ENCODE data around the gene GNPAT.
"Not testable (repeated sequence)": the region's sequence is repeated elsewhere in the genome, so short reads cannot be mapped to it uniquely, and the experiment has no call there.

Gene GNPAT

DNA sequence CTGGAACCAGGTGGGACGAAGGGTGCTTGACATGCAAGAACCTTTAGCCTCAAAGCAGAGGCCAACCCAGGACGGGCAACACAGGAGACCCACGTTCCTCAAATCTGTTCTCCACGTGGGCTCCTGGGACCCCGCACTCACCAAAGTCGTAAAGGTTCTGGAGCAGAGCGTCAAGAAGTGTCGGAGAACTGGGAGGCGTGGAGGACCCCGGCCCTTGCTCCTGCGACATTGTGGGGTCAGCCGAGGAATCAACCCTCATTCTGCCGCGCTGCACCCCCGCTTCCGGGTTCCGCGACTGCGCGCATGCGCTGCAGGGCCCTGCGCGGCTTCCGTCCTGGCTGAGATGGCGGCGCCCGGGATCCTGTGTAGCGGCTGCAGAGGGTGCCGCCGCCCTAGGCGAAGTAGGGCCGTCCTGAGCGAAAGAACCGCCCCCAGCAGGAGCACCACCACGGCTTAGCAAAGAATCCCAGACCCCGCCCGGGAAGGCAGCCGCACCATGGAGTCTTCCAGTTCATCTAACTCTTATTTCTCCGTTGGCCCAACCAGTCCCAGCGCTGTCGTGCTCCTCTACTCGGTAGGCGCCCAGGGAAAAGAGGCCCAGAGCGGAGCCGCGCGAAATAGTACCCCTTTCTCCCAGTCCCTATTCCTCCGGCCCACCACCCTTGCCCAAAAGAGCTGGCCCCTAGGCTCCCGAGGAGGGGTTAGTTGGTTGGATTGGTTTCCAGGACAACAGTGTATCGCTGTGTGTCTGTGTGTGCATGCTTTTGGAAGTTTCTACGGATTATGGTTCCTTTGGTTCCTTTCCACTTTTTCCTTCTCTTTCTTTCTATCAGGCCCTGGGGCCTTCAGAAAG, at the start of gene GNPAT:
Gene GNPAT, plus strand, starts transcription at position 330 of the 853 bp plus-strand sequence. Its CDS starts 167 bp downstream, at position 497.
- peak; percentile 94 for DNase-seq

DNA sequence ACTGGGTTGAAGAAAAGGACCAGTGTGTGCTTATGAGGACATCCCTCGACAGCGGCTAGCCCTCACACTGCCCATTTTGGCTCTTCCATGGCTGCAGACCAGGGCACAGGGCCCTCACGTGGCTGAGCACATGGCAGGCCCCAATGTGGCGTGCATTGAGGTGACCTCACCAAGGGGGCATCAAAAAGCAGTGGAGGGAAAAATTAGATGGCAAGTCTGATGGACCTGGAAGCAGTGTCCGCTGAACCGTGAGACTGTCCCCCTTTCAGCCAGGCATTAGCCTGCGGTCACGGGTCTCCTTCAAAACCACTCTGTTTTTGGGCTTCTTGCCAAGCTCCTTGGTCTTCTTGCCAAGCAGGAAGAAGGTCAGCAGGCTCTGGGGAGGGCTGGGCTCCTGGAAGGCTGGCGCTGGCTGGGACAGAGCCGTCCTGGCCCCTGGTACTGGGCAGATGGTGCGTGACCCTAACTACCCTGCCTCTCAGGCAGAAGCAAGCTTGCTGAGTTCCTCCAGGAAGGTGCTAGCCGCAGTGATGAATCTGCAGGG, 48.3 kb upstream of the GNPAT start:
- peak; percentile 82 for DNase-seq

DNA sequence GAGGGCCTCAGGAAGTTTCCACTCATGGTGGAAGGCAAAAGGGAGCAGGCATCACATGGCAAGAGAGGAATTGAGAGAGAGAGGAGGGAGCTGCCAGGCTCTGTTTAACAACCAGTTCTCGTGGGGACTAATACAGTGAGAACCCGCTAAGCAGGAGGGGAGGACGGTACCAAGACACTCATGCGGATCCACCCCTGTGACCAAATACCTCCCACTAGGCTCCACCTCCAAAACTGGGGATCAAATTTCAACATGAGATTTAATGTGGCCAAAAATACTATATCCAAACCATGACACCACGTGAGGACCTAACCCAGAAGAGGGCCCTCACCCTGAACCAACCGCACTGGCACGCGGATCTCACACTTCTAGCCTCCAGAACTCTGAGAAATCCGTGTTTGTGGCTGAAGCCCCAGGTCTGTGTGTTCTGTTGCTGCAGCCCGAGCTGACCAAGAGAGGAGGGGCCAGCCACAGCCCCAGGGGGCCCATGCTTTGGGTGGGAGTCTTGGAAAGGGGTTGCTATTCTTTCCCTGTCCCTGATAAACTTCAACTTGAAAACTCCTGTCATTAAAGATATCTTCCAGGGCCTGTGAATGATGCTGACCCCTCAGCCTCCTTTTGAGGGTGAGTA, 47.2 kb upstream of the GNPAT start:
- DNase-seq = no peak

DNA sequence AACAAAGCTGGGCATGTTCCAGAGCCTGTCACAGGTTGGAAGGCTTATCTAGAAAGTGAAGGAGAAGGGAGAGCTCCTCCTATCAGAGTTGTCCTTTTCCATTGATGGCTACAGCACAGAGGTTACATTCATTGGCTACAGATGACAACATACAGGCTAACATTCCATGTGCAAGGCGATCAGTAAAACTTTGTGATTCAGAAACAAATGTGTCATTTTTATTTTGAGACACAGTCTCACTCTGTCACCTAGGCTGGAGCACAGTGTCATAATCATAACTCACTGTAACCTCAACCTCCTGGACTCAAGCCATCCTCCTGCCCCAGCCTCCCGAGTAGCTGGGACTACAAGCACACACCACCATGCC, 46.6 kb upstream of the GNPAT start:
- DNase-seq = no peak

DNA sequence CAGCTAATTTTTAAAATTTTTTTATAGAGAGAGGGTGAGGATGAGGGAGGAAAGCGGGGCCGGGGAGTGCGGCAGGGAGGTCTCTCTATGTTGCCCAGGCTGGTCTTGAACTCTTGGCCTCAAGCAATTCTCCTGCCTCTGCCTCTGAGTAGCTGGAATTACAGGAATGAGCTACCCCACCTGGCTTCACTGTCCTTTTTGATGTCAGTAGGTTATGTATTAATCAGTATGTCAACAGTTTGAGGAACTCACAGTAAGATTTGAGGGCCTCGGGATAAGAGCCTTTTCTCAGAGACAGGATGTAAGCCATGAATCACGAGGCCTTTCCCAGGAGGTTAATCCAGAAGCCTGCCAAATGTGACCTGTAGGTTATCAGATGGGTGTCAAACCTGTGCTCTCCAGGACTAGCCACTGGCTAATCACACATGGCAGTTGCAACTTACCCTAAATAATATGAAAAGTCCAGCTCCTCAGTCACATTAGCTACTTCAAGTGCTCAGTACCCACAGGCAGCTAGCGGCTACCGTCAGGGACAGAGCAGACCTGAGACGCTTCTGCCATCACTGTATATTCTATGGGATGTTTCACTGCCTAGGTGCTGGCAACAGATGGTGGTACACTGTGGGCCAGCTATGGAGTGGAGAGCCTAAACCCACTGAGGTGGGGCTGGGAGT, 46.0 kb upstream of the GNPAT start:
- DNase-seq = no peak

DNA sequence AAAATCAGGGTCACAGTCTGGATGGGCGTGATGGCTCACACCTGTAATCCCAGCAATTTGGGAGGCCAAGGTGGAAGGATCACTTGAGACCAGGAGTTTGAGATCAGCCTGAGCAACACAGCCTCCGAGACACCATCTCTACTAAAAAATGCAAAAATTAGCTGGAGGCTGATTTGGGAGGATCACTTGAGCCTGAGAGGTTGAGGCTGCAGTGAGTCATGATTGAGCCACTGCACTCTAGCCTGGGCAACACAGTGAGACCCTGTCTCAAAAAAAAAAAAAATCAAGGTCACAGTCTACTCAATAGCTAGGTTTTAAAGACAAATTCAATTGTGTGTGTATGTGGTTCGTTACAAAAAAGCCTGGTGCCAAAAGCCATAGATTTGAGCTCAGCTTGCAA, 44.7 kb upstream of the GNPAT start:
- no peak for DNase-seq

DNA sequence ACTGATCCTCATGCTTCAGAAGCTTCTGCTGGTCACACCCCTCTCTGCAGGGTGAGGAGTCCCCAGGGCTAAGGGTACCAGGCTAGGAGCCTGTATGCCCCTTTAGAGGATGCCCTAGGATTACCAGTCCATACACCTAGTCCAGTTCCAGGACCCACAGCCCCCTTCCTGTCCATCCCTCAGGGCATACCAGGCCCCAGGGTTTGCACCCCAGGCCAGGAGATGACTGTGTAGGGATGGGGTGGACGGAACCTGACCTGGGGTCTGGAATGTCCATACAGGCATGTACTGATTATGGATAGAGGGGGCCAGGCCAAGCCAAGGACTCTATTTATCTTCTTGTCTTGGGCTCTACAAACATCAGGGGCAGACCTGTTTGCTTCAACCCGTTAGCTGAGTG, 44.3 kb upstream of the GNPAT start:
- DNase-seq = no peak

DNA sequence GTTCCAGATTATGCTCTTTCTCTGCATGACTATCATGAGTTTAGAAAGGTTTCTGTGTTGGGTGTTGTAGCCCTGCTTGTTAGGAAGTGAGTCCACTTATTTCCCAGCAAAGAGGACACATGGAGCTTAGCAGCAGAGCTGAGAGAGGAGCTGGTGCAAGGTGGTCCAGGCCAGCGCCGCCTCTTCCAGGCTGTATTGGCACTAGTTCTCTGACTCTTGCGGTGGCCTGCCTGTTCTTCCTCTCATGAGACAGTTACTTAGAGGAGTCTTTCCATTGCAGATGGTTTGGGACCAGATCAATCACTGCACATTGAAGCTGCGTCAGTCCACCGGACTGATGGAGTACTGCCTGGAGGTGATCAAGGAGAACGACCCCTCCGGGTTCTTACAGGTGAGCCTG, 41.1 kb upstream of the GNPAT start:
- DNase-seq = no peak

DNA sequence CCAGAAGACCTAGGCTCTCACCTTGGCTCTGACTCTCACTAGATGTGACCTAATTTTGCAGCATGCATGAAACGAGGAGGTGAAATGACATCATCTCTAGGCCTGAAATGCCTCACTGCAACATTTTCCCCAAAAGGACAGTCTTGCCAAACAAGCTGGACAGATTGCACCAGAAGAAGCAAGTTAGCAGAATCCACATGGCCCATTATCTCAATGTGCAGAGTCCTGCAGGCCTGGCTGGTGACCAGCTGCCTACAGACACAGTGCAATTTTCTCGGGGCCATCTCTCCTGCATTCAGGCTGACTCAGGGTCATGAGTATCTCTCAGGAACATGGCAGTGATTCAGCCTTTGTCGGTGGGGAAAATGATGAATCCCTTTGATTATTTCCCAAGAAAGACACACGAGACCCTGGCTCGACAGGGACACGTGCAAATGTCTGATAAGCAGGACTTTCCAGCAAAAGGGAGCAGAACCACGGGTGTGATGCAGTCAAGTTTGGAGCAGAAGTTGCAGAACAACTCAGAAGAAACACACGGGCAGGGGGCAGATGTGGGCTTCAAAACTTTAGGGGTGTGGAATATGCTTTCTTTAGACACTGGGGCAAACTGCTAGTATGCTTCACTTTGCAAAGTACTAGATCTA, 40.5 kb upstream of the GNPAT start:
- no peak for DNase-seq

DNA sequence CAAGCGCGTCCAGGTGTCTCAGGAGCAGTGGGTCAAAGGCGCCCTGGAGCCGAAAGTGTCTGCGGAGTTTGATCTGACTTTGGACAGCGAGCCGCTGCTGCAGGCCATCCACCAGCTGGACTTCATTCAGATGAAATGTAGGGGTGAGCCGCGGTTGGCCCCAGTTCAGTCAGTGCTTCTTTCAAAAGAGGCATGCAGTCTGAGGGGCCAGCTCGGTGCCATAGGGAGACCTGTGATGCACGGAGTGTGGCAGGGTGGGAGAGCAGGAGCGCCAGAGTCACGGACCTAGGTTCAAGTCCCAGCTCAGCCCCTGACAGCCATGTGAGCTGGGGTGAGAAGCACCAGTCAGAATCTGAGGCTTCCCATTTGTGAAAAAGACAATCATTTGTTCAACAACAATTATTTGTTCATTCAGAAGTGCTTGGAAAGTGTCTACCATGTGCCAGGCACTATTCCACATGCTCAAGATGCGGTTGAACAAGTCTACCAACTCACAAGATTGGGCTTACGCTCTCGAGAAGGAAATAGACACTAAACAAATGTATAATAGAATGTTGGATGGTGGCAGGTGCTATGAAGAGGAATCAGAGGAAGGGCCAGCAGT, 39.5 kb upstream of the GNPAT start:
- DNase-seq = no peak

DNA sequence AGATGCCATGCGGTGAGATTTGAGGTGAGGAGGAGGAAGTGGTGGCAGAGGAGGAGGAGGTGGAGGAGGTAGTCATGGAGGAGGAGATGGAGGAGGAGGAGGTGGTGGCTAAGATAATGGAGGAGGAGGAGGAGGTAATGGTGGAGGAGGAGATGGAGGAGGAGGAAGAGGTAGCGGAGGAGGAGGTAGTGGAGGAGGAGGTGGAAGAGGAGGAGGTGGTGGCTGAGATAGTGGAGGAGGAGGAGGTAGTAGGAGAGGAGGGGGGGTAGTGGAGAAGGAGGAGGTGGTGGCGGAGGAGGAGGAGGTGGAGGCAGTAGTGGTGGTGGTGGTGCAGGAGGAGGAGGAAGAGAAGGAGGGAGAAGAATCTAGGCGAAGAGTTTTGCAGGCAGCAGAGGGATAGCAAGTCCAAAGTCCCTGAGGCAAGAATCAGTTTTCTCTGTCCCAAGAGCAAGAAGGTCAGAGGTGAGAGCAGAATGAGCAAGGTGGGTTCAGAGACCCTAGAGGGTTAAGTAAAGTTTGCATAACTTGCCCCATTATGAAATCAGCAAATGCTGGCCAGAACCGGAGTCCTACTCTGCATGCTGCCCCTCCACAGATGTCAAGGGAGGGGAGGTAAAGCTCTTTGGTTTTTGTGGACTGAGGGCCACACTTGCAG, 38.9 kb upstream of the GNPAT start:
- DNase-seq = no peak

DNA sequence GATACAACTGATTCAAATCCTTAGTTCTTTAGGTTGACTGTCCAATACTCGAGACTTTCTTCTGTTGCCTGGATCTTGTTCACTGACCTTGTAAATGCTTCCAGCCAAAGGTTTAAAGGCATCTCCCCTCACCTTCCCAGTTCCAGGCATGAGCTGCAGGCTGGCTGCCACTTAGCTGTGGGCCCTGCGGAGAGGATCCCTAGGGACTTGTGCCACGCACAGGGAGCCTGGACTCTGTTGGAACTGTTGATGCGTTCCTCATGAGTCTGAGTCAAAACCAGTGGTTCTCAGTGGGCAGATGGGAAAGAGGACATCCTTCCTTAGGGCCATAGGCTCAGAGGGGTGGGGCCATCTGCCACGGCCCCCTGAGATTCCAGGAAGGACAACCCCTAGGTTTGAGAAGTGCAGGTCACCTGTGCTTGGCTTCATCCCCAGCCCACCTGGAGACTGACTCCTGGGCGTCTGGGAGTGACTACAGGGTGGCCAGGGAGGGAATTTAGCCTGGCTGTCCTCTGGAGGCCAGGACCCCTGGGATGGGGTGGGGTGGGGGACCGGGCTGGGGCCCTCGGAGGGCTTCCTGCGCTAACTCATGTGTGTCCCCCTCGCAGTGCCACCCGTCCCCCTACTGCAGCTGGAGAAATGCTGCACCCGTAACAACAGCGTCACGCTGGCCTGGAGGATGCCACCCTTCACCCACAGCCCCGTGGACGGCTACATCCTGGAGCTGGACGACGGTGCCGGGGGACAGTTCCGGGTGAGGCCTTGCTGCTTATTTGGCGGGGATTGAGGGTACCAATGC, 37.6 kb upstream of the GNPAT start:
- no peak for DNase-seq

DNA sequence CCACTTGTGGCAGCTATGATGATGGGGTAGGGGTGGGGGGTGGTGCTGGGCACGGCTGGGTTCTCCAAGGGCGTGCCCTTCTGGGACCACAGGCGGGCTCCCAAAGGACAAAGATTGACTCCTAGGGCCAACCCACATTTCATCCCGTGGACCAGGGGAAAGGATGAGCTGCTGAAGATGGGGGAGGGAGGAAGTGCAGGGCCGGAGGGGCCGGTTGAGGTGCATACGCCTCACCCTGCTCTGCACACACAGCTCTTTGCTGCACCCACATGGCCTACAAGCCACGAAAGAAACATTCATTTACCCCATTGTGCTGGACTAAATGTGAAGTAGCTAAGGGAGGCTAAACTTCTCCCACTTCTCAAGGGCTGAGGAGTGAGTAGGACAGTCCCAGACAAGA, 34.2 kb upstream of the GNPAT start:
- no peak for DNase-seq

DNA sequence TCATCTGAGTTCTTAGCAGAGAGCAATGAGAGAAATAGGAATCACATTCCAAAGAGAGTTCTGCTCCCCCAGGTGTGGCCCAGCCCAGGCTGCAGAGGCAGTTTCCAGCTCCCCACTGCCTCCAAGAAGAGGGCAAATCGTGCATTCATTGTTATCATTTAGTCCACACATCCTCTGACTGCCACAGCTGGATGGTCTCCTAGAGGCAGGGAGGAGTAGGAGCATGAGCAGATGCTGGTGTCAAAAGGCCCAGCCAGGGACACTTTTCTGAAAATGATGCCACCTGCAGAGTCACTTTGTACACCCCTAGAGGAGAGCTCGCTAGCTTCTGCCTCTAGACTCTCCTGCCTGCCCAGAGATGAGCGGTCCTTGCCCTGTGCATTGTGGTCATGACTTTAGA, 33.6 kb upstream of the GNPAT start:
- DNase-seq = no peak

DNA sequence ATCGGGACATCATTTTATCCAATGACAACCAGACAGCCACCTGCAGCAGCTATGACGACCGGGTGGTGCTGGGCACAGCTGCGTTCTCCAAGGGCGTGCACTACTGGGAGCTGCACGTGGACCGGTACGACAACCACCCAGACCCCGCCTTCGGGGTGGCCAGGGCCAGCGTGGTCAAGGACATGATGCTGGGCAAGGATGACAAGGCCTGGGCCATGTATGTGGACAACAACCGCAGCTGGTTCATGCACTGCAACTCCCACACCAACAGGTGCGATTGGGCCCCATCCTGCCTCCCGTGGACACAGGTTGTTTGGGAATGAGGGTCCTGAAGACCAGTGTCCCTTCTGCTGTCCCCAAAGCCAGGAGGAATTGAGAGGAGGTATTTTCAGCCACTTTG, 32.0 kb upstream of the GNPAT start:
- DNase-seq = no peak

DNA sequence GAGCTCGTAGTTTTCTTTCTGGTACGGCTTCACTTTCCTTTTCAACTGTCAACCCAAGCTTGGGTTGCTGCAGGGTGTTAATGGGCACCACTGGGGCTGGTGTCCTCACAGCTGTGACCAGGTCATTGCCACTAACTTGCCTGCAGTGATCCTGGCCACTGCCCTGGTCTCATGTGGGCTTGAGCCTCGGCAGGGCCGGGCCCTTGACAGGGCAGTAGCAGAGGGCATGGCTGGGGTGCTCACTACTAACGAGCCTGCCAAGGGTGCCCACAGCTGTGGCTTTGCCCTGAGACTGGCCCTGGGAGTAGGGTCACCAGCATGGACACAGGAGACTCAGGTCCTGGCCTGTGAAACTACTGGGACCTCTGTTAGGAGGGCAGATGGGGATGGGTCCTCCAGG, 31.5 kb upstream of the GNPAT start:
- no peak for DNase-seq

DNA sequence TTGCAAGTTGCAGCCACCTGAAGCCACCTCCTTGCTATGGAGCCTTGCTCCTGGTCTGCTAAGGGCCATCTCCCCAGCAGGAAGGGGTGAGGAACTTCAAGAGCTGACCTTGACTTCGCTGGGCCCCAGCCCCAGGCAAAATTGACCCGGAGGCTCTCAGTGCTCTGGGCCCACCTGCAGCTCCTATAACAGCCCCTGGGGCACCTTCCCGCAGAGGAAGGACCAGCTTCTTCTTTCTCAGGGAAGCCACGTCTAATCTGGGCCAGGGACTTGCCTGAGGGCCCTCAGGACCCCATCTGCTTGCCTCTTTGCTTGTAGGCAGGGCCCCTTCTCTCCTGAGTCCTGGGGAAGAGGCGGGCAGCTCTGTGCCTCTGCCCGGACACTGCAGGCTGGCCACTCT, 30.9 kb upstream of the GNPAT start:
- no peak for DNase-seq

DNA sequence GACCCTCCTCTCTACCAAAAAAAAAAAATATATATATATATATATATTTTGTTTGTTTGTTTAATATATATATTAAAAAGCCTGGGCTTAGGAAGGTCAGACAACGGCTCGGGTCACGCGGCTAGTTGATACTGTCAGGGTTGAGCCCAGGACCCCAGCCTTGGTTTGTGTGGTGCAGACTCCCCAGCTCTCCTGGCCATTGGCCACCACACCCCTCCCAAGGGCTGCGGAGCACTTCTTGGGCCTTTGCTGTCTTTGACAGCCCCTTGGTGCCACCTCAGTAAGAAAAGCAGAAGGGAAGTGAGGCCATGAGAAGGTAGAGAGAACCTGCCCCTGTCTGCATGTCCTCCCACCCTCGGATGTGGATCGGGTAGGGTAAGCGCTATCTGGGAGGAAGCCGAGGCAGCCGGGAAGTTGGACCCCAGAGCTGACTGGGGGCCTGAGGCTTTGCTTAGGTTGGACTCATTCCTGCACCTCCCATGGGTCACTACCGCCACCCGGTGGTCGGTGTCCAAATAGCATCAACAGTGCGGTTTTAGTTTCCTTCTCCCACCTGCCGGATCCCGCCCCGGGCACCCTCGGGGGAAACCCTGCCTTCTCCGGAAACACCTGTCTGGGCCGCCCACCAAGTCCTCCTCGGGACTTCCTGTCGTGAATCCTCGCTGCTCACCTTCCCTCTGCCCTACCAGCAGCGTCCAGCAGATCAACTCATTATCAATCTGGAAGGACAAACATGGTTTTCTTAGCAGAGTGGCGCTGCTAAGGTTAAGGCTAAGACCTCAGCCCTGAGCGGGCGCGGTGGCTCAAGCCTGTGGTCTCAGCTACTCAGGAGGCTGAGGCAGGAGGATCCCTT, 29.8 kb upstream of the GNPAT start:
- peak; percentile 94 for DNase-seq

DNA sequence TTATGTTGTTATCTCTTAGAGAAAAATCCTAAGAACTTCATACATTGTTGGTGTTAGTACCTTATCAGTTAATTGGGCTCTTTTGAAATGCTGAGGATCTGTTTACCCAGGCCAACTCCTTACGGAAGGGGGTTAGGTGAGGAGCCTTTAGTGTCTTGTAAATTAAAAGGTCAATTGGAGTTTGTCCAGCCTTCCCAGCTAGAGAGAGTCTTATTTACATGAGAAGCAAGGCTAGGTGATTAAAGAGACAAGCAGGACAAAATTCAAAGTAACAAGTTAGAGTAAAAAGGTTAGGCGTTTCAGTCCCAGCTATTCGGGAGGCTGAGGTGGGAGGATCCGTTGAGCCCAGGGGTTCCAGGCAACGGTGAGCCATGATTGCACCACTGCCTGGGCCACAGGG, 28.7 kb upstream of the GNPAT start:
- DNase-seq = not testable (repeated sequence)

DNA sequence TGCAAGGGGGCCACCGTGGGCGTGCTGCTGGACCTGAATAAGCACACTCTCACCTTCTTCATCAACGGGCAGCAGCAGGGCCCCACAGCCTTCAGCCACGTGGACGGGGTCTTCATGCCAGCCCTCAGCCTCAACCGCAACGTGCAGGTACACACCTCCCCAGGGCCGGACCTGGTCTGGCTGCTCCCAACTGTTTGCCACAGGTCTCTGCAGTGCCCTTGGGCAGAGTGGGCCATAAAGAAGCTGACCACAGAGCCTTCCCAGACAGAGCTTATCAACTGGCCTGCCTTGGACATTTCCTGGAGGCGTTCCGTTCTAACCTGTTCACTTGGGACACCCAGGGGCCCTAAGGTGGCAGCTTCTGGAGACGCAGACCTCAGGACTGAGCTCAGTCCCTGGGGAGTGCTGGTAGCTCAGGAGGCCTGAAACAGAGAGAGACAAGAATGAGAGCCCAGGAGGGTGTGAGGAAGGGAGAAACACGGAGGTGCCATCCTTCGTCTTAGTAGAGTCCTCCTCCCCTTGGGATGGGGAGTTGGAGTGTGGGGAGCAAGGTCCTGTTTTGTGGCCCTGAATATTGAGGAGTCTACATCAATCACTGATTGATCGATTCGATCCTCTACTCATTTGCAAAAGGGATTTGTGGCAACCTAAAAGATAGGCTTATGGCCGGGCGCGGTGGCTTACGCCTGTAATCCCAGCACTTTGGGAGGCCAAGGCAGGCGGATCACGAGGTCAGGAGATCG, 27.0 kb upstream of the GNPAT start:
- DNase-seq = no peak

Data from eye (tissue), 1 donor.